GM18511 (cell line): ENCODE measurements around the gene IL20RB.

Source experiments
- ATAC-seq: cut with Tn5 transposase; IDR thresholded peaks from one replicate; pipeline ENCODE4 v1.9.1; 2021; ENCODE audit warnings: mild to moderate bottlenecking, moderate library complexity; ENCODE audit not compliant: unreplicated experiment

Gene IL20RB

DNA sequence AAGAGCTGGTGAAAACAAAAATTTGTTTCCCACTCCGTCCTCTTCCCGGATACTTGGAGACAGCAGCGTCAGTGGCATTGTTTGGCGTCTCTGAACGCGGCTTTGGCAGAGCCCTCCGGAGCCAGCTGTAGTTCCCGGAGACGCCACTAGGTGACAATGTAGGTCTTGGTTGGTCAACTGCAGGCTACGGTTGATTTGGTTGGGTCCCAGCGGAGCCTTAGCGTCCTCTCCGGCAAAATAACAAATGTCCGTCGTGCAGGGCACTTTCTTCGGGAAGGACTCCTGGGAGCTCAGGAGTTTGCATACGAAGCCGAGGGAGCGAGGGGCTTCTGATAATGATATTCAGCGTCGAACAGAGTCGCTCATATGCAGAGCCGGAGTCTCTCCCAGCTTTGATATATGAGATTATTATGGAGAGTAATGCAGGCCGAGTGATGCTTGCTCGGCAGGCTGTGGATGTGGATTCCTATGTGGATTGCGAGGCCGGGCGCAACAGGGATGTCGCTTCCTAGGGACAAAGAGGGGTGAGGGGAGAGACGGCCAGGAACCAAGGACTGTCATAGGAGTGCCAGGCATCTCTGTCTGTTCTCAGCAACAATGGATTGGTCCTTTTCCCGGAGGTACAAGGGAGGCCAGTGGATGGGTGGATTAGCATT, 74.8 kb downstream of the IL20RB start:
- peak; percentile 90 for ATAC-seq

DNA sequence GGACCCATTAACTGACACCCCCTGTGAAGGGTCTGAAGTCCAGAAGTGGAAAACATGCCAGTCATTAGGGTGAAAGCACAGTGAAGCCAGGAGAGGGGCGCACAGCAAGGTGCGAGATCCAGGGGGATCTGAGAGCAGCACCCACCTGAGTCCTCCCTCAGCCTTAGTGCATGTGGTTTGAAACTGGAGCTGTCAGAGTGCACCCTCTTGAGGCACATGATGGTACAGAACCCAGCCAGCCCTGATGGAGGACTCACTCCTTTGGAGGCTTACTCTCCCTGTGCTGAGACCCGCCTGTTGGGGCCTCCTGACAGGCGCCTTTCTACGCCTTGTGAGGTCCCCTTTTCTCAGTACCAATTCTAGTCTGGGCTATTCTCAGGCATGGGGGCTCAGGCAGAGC, 77.8 kb downstream of the IL20RB start:
- no peak for ATAC-seq

GRCh38 chr3:137039570-137039969, 81.8 kb downstream of the IL20RB start:
- ATAC-seq = no peak

DNA sequence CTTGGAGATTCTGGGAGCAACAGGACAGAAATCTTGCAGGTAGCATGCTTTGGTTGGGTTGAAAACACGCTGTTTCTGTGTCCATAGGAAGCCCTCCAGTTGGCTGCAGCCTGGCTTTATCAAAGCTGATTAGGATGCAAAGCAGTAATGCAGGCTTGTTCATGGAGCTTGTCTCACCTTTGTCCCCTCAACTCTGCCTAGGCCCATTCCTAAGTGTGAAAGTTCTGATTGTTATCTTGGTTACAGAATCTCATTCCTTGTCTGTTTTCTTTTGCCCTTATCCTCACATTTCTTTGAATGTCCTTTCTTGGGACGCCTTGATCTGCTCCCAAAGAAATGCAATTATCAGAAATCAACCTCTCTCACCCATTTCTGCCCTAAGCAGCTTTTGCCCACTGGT, 83.5 kb downstream of the IL20RB start:
- ATAC-seq = no peak

DNA sequence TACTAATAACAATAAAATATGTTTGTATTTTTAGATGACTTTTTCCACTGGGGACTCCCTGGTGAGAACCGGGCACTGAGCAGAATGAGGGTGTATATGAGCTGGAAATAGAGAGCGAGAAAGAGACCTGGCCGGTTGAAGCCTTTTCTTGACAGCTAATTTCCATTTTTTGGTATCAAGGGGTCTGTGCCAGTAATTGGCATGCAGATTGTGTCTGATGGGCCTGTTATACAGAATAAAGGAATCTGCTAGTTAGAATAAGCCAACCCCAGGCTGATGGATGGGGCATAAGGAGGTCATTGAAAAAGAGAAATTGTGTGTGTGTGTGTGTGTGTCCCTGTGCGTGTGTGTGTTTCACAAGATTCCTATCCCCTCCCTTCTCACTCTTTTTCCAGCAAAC, 83.9 kb downstream of the IL20RB start:
- ATAC-seq = no peak

- no peak for ATAC-seq
These were observed 89.0 kb downstream of the IL20RB start for GRCh38 chr3:137046747-137047146.

DNA sequence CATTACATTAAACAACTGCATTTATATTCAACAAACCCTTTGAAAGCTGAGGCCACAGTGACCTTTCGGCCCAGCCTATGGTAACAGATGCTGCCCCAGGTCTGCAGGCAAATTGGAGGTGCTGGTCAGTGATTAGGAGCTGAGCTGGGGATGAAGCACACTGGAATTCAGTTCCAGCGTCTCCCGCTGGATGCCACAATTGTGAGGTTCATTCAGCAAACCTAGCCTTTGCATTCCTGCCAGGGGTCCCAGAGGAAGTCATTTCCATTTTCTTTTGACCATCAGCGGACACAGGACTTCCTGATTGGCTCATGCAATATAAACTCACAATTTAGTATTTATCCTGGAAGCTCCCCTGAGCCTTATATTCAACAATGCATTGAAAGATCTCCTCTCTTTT, 89.5 kb downstream of the IL20RB start:
- no peak for ATAC-seq

DNA sequence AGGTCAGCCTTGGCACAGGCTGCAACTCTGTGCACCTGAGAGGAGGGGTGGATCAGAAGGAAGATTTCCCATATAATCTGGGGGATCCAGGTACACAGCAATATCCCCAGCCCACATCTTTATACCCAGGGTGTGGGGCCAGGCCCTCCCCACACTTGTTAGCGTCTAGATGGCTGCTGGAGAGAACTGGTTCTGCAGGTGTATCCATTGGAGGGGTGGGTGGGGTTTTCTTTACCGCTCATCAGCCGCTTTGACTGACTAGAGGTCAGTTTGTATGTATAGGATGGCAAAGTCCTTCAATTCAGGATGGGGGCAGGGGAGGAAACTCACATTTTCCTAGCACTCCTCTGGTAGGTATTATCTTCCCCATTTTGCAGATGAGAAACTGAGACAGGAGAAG, 92.5 kb downstream of the IL20RB start:
- no peak for ATAC-seq

GRCh38 chr3:137052298-137052697, 94.5 kb downstream of the IL20RB start:
- no peak for ATAC-seq
